ENCODE data around the gene CFTR.

DNA sequence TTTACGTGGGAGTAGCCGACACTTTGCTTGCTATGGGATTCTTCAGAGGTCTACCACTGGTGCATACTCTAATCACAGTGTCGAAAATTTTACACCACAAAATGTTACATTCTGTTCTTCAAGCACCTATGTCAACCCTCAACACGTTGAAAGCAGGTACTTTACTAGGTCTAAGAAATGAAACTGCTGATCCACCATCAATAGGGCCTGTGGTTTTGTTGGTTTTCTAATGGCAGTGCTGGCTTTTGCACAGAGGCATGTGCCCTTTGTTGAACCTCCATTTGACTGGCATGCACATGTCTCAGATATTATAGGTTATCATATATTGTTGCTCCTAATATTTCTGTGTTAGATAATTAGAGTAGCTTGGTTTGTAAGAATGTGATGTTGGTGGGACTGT, 123.8 kb downstream of the CFTR start:
- TF ChIP-seq, protein P1, sequence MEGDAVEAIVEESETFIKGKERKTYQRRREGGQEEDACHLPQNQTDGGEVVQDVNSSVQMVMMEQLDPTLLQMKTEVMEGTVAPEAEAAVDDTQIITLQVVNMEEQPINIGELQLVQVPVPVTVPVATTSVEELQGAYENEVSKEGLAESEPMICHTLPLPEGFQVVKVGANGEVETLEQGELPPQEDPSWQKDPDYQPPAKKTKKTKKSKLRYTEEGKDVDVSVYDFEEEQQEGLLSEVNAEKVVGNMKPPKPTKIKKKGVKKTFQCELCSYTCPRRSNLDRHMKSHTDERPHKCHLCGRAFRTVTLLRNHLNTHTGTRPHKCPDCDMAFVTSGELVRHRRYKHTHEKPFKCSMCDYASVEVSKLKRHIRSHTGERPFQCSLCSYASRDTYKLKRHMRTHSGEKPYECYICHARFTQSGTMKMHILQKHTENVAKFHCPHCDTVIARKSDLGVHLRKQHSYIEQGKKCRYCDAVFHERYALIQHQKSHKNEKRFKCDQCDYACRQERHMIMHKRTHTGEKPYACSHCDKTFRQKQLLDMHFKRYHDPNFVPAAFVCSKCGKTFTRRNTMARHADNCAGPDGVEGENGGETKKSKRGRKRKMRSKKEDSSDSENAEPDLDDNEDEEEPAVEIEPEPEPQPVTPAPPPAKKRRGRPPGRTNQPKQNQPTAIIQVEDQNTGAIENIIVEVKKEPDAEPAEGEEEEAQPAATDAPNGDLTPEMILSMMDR (IDR thresholded peaks at IDR 0.05): no peak
- no peak for TF ChIP-seq EP300 (IDR thresholded peaks at IDR 0.05; ENCODE audit: low read depth)

Measured in transverse colon (tissue), 3 donors.